HAP-1 (cell line): Measurements from ENCODE around the gene CCDC85B.
"Not testable (repeated sequence)": the region's sequence is repeated elsewhere in the genome, so short reads cannot be mapped to it uniquely, and the experiment has no call there.

Source experiments
- DNase-seq, 2 experiments: peaks; one replicate each; pipeline ENCODE4 v3.0.0-alpha.2; 2016 to 2020; ENCODE audit warnings: low spot score in 2 of 2
- H3K27me3 ChIP-seq: fragments of 250-450 bp; sonication (Bioruptor Pico); 2 replicates; pipeline ENCODE4 v1.5.1; 2020; ENCODE audit warnings: low read depth, mild to moderate bottlenecking, moderate library complexity
- H3K36me3 ChIP-seq: fragments of 250-450 bp; sonication (Bioruptor Pico); replicated peaks from 2 replicates; pipeline ENCODE4 v1.5.1; 2020; ENCODE audit warnings: mild to moderate bottlenecking
- H3K4me1 ChIP-seq: fragments of 250-450 bp; sonication (Bioruptor Pico); 2 replicates; pipeline ENCODE4 v1.5.1; 2020; ENCODE audit warnings: mild to moderate bottlenecking
- H3K4me3 ChIP-seq: fragments of 250-450 bp; sonication (Bioruptor Pico); 2 replicates; pipeline ENCODE4 v1.5.1; 2020; ENCODE audit warnings: mild to moderate bottlenecking, moderate library complexity
- H3K9me3 ChIP-seq: fragments of 250-450 bp; sonication (Bioruptor Pico); 2 replicates; pipeline ENCODE4 v1.5.1; 2020; ENCODE audit warnings: mild to moderate bottlenecking, moderate library complexity
- in situ Hi-C: fragments of 300-500 bp; cut with MboI; formaldehyde crosslinking; loops from 3 replicates; pipeline ENCODE4 v1.14.3; 2020; ENCODE audit warnings: low sequenced_read_pairs, inconsistent platforms, mixed read lengths

The CCDC85B gene

GRCh38 chr11:65883058-65883761 is 7.3 kb upstream of the CCDC85B start:
- no peak overlapping the region for H3K4me3 ChIP-seq
- no peak for DNase-seq
- peaks cover 7% of the 10 kb centered on the region for H3K4me1 ChIP-seq
- peaks cover 48% of the 10 kb centered on the region for H3K36me3 ChIP-seq
- no peaks in the 10 kb centered on the region for H3K9me3 ChIP-seq
- in situ Hi-C loops = loop anchor here (5.0 kb wide), 1 partner anchor 104 kb away; no protein-coding TSS in a partner anchor
- no peaks in the 10 kb centered on the region for H3K27me3 ChIP-seq

GRCh38 chr11:65883786-65884715 is 6.4 kb upstream of the CCDC85B start:
- no peak overlapping the region for H3K4me3 ChIP-seq
- H3K27me3 ChIP-seq = no peaks in the 10 kb centered on the region
- peaks cover 12% of the 10 kb centered on the region for H3K4me1 ChIP-seq
- in situ Hi-C loops = loop anchor here (5.0 kb wide), 1 partner anchor 103 kb away; no protein-coding TSS in a partner anchor
- DNase-seq = no peak
- peaks cover 48% of the 10 kb centered on the region for H3K36me3 ChIP-seq
- no peaks in the 10 kb centered on the region for H3K9me3 ChIP-seq

GRCh38 chr11:65884716-65885092 is 5.8 kb upstream of the CCDC85B start:
- H3K9me3 ChIP-seq = no peaks in the 10 kb centered on the region
- H3K4me3 ChIP-seq = no peak overlapping the region
- peaks cover 48% of the 10 kb centered on the region for H3K36me3 ChIP-seq
- in situ Hi-C loops = loop anchor here (5.0 kb wide), 1 partner anchor 103 kb away; no protein-coding TSS in a partner anchor
- DNase-seq = peak; percentile 63 to 87
- no peaks in the 10 kb centered on the region for H3K27me3 ChIP-seq
- H3K4me1 ChIP-seq = peaks cover 18% of the 10 kb centered on the region

GRCh38 chr11:65885231-65885630 is 5.2 kb upstream of the CCDC85B start:
- no peaks in the 10 kb centered on the region for H3K27me3 ChIP-seq
- H3K9me3 ChIP-seq = no peaks in the 10 kb centered on the region
- H3K4me3 ChIP-seq = no peak overlapping the region
- in situ Hi-C loops = no loop called here
- H3K4me1 ChIP-seq = peaks cover 23% of the 10 kb centered on the region
- no peak for DNase-seq
- peaks cover 48% of the 10 kb centered on the region for H3K36me3 ChIP-seq

GRCh38 chr11:65885808-65886536 is 4.5 kb upstream of the CCDC85B start:
- no peaks in the 10 kb centered on the region for H3K27me3 ChIP-seq
- H3K4me3 ChIP-seq = no peak overlapping the region
- H3K36me3 ChIP-seq = peaks cover 52% of the 10 kb centered on the region
- H3K9me3 ChIP-seq = no peaks in the 10 kb centered on the region
- no peak for DNase-seq
- in situ Hi-C loops = no loop called here
- peaks cover 24% of the 10 kb centered on the region for H3K4me1 ChIP-seq

GRCh38 chr11:65886826-65887722 is 3.4 kb upstream of the CCDC85B start:
- Histone ChIP-seq H3K36me3 (peaks cover 60% of the 10 kb centered on the region), H3K4me1 (peaks cover 27% of the 10 kb centered on the region), H3K27me3 (no peaks in the 10 kb centered on the region), H3K9me3 (no peaks in the 10 kb centered on the region), H3K4me3 (peak overlapping the region; percentile 87)
- in situ Hi-C loops = no loop called here
- no peak for DNase-seq

GRCh38 chr11:65887723-65888162 is 2.7 kb upstream of the CCDC85B start:
- in situ Hi-C loops = no loop called here
- H3K4me3 ChIP-seq = peak overlapping the region; percentile 87
- H3K27me3 ChIP-seq = no peaks in the 10 kb centered on the region
- H3K36me3 ChIP-seq = peaks cover 60% of the 10 kb centered on the region
- H3K4me1 ChIP-seq = peaks cover 29% of the 10 kb centered on the region
- H3K9me3 ChIP-seq = no peaks in the 10 kb centered on the region
- no peak for DNase-seq

GRCh38 chr11:65888163-65888814 is 2.2 kb upstream of the CCDC85B start, which contains the start of gene FIBP:
Gene FIBP (minus strand): TSS chr11:65888471. CDS start chr11:65888418, 53 bp downstream.
- Histone ChIP-seq H3K4me1 (peaks cover 29% of the 10 kb centered on the region), H3K9me3 (no peaks in the 10 kb centered on the region), H3K27me3 (no peaks in the 10 kb centered on the region), H3K4me3 (peak within 1 kb of the TSS; percentile 87), H3K36me3 (peaks cover 61% of the 10 kb centered on the region)
- DNase-seq = peak; percentile 96 to 99
- in situ Hi-C loops = no loop called here

DNA sequence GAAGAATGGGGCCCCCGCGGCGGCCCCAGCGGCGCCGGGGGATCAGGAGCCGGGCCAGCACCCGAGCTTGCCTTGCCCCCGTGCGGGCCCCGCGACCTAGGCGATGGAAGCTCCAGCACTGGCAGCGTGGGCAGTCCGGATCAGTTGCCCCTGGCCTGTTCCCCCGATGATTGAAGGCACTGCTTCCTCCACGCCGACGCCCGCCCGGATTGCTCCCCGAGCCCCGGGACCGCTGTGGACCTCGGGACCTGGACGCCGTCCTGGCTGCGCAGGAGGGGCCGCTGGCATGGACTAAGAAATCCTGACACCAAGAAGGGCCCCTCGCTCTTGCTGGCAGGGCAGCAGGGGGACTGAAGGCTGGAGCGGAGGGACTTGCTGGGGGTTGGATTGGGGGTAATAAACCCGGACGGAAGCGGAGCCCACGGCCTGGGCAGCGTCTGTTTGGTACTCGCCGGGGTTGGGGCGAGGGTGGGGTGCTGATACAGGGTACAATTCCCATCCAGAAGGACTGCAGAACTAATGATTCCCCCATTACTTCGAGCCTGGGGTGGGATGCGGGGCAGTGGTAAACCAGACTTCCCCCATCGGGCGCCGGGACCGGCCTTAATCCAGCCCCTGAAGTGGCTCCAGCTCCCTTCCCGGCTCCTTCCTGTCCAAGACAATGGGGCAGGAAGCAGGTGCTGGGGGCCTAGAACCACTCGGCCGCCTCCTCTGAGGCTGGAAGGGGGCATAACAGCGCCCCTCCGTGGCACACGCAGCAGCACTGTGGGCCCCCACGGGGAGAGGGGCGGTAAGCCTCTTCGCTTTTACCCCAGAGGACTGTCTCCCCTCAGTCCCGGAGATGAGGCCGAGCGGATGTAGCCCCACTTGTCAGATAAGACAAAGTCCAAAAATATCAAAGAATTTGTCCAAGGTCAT is 1.0 kb downstream of the CCDC85B start:
- Histone ChIP-seq H3K36me3 (peaks cover 40% of the 10 kb centered on the region), H3K27me3 (no peaks in the 10 kb centered on the region), H3K4me1 (peaks cover 27% of the 10 kb centered on the region), H3K9me3 (no peaks in the 10 kb centered on the region), H3K4me3 (peak overlapping the region; percentile 77)
- in situ Hi-C loops = no loop called here
- DNase-seq = peak; percentile 59 to 78

GRCh38 chr11:65892137-65892540 is 1.7 kb downstream of the CCDC85B start:
- Histone ChIP-seq H3K36me3 (peaks cover 39% of the 10 kb centered on the region), H3K4me1 (peaks cover 27% of the 10 kb centered on the region), H3K4me3 (peak overlapping the region; percentile 77)
- H3K9me3 ChIP-seq, in situ Hi-C loops, H3K27me3 ChIP-seq: not testable (repeated sequence)
- peak in 1 of 2 experiments; percentile 44 for DNase-seq

- in situ Hi-C loops = no loop called here
These were observed 2.3 kb downstream of the CCDC85B start for GRCh38 chr11:65892661-65893317.

More at GRCh38 chr11:65892661-65893317, 2.3 kb downstream of the CCDC85B start:
- peaks cover 39% of the 10 kb centered on the region for H3K36me3 ChIP-seq
- peak overlapping the region; percentile 77 for H3K4me3 ChIP-seq
- DNase-seq = no peak
- no peaks in the 10 kb centered on the region for H3K27me3 ChIP-seq
- no peaks in the 10 kb centered on the region for H3K9me3 ChIP-seq
- H3K4me1 ChIP-seq = peaks cover 23% of the 10 kb centered on the region
